Measurements from ENCODE around the gene TSC2.

DNA sequence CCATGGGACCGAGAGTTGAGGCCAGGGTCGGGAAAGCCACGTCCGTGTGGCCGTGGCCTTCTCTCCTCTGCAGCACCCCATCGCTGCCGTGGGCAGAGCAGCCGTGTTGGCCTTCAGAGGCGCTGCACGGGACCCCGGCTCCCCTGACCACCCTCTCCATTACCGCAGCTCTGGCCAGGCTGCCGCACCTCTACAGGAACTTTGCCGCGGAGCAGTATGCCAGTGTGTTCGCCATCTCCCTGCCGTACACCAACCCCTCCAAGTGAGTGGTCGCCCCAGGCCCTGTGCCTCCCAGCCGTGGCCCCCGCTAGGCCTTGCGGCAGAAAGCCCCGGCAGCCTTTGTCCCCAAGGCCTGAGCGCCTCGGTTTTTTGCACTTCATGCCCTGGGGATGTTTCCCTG lies 27.8 kb downstream of the TSC2 start:
- TF ChIP-seq CTCF (IDR thresholded peaks at IDR 0.05; ENCODE audit: poor library complexity, severe bottlenecking) (no peak), EZH2 (IDR thresholded peaks at IDR 0.05; ENCODE audit: borderline replicate concordance, insufficient read depth, low read length, poor library complexity, severe bottlenecking) (no peak)
